DND-41 (cell line): ENCODE data around the gene RASL11A.

Experiments used
- EZH2 ChIP-seq: IDR thresholded peaks from 3 replicates; pipeline ENCODE4 v1.6.1; 2012; ENCODE audit warnings: borderline replicate concordance, low read depth, mild to moderate bottlenecking, moderate library complexity, low read length, inconsistent platforms; ENCODE audit not compliant: severe bottlenecking
- TF ChIP-seq, protein P1 (sequence below): IDR thresholded peaks from 2 replicates; pipeline ENCODE4 v1.5.1; 2012; ENCODE audit warnings: borderline replicate concordance, low read length, moderate library complexity, mild to moderate bottlenecking; ENCODE audit not compliant: poor library complexity, severe bottlenecking; ENCODE audit errors: extremely low read depth

DNA sequence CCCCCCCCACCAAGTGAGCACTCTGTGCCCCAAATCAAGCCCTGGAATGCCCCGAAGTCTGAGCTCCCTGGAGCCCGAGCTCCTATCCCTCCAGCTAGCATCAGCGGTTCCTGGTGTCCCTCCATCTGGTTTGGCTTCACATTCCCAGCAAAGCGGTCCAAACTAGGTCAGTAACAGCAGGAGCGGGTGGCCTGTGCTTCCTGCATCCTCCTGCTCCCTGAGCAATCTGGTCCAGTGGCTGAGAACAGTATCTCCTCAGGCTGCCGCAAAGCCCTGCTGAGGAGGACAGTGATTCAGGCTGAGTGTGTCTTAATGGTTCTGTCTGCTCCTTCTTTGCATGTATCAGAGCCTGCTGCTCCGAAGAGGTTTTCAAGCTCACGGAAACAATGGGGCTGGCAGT, 25.9 kb downstream of the RASL11A start:
- no peak for TF ChIP-seq EZH2
- TF ChIP-seq, protein P1, sequence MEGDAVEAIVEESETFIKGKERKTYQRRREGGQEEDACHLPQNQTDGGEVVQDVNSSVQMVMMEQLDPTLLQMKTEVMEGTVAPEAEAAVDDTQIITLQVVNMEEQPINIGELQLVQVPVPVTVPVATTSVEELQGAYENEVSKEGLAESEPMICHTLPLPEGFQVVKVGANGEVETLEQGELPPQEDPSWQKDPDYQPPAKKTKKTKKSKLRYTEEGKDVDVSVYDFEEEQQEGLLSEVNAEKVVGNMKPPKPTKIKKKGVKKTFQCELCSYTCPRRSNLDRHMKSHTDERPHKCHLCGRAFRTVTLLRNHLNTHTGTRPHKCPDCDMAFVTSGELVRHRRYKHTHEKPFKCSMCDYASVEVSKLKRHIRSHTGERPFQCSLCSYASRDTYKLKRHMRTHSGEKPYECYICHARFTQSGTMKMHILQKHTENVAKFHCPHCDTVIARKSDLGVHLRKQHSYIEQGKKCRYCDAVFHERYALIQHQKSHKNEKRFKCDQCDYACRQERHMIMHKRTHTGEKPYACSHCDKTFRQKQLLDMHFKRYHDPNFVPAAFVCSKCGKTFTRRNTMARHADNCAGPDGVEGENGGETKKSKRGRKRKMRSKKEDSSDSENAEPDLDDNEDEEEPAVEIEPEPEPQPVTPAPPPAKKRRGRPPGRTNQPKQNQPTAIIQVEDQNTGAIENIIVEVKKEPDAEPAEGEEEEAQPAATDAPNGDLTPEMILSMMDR: no peak
